ENCODE measurements around the gene PIGU. TPM values are rescaled to one million over a fixed set of nuclear protein-coding genes. Genes with fewer than 3 reads are reported as not detected.

The PIGU gene
- total RNA-seq, 4 donors from 2014 or later: 13.6 to 21.7 (median 16.2) TPM

- no peaks in the 10 kb centered on the region for H3K36me3 ChIP-seq
- no peaks in the 10 kb centered on the region for H3K9me3 ChIP-seq
- peaks cover 45% of the 10 kb centered on the region for H3K4me1 ChIP-seq
- peak overlapping the region; percentile 98 for H3K27ac ChIP-seq
- H3K4me3 ChIP-seq: peak overlapping the region; percentile 78
- no peak for TF ChIP-seq POLR2AphosphoS5 (IDR thresholded peaks at IDR 0.05)
- no peak for TF ChIP-seq POLR2A (IDR thresholded peaks at IDR 0.05)
- TF ChIP-seq EP300 (IDR thresholded peaks at IDR 0.05): no peak
- no peak for TF ChIP-seq CTCF (IDR thresholded peaks at IDR 0.05)
- H3K27me3 ChIP-seq: no peaks in the 10 kb centered on the region
- 31% methylated on average over 5 of the region's 6 CpGs for WGBS
- no peak for DNase-seq (ENCODE audit: low spot score in 2 of 2)
These were observed 28.8 kb upstream of the PIGU start for GRCh38 chr20:34705397-34706301.

- 40% methylated on average over 5 of the region's 5 CpGs for WGBS
- peak overlapping the region; percentile 98 for H3K27ac ChIP-seq
- H3K27me3 ChIP-seq: no peaks in the 10 kb centered on the region
- no peaks in the 10 kb centered on the region for H3K9me3 ChIP-seq
- no peaks in the 10 kb centered on the region for H3K36me3 ChIP-seq
- H3K4me3 ChIP-seq: peak overlapping the region; percentile 78
- DNase-seq (ENCODE audit: low spot score in 2 of 2): no peak
- TF ChIP-seq POLR2A (IDR thresholded peaks at IDR 0.05) (no peak), CTCF (IDR thresholded peaks at IDR 0.05) (no peak), POLR2AphosphoS5 (IDR thresholded peaks at IDR 0.05) (no peak), EP300 (IDR thresholded peaks at IDR 0.05) (no peak)
- peaks cover 38% of the 10 kb centered on the region for H3K4me1 ChIP-seq
These were observed 28.1 kb upstream of the PIGU start for GRCh38 chr20:34705008-34705396.

GRCh38 chr20:34704177-34705007 lies 27.5 kb upstream of the PIGU start, which contains the start of gene TP53INP2:
TP53INP2 (plus strand) TSS chr20:34704344; CDS start chr20:34708740, 4,396 bp downstream.
- H3K4me3 ChIP-seq: peak within 1 kb of the TSS; percentile 78
- H3K9me3 ChIP-seq: no peaks in the 10 kb centered on the region
- H3K27me3 ChIP-seq: no peaks in the 10 kb centered on the region
- TF ChIP-seq POLR2AphosphoS5 (IDR thresholded peaks at IDR 0.05) (peak in 1 of 3 donors; percentile 36), POLR2A (IDR thresholded peaks at IDR 0.05) (peak; percentile 28 to 75), EP300 (IDR thresholded peaks at IDR 0.05) (no peak), CTCF (IDR thresholded peaks at IDR 0.05) (no peak)
- peak; percentile 97 to 99 for DNase-seq (ENCODE audit: low spot score in 2 of 2)
- H3K36me3 ChIP-seq: no peaks in the 10 kb centered on the region
- peaks cover 32% of the 10 kb centered on the region for H3K4me1 ChIP-seq
- WGBS: 0% methylated on average over 2 of the region's 82 CpGs
- peak within 1 kb of the TSS; percentile 98 for H3K27ac ChIP-seq

GRCh38 chr20:34703424-34704176 lies 26.7 kb upstream of the PIGU start:
- H3K27me3 ChIP-seq: no peaks in the 10 kb centered on the region
- under 1% methylated on average over 32 of the region's 38 CpGs for WGBS
- H3K9me3 ChIP-seq: no peaks in the 10 kb centered on the region
- peaks cover 24% of the 10 kb centered on the region for H3K4me1 ChIP-seq
- TF ChIP-seq EP300 (IDR thresholded peaks at IDR 0.05): no peak
- peak in 1 of 2 donors; percentile 71 for DNase-seq (ENCODE audit: low spot score in 2 of 2)
- H3K4me3 ChIP-seq: peak overlapping the region; percentile 78
- peak overlapping the region; percentile 98 for H3K27ac ChIP-seq
- no peaks in the 10 kb centered on the region for H3K36me3 ChIP-seq

- H3K36me3 ChIP-seq: no peaks in the 10 kb centered on the region
- no peak overlapping the region for H3K27ac ChIP-seq
- H3K27me3 ChIP-seq: no peaks in the 10 kb centered on the region
- 33% methylated on average over 3 of the region's 3 CpGs for WGBS
- H3K4me1 ChIP-seq: peaks cover 23% of the 10 kb centered on the region
- no peak for DNase-seq (ENCODE audit: low spot score in 2 of 2)
- no peak for TF ChIP-seq EP300 (IDR thresholded peaks at IDR 0.05)
- no peak for TF ChIP-seq POLR2A (IDR thresholded peaks at IDR 0.05)
- no peak for TF ChIP-seq POLR2AphosphoS5 (IDR thresholded peaks at IDR 0.05)
- TF ChIP-seq CTCF (IDR thresholded peaks at IDR 0.05): no peak
- no peak overlapping the region for H3K4me3 ChIP-seq
- H3K9me3 ChIP-seq: no peaks in the 10 kb centered on the region
These were observed 26.1 kb upstream of the PIGU start for GRCh38 chr20:34703061-34703423.
